ENCODE results near the gene FBXL4. TPM values are rescaled to one million over a fixed set of nuclear protein-coding genes. Genes with fewer than 3 reads are reported as not detected.

The FBXL4 gene
- total and polyA plus RNA-seq, 2 of the 8 experiments (the other 6 are each of a cell fraction or from before 2014, with no cell fraction given), result 6.9 to 13.8 TPM

DNA sequence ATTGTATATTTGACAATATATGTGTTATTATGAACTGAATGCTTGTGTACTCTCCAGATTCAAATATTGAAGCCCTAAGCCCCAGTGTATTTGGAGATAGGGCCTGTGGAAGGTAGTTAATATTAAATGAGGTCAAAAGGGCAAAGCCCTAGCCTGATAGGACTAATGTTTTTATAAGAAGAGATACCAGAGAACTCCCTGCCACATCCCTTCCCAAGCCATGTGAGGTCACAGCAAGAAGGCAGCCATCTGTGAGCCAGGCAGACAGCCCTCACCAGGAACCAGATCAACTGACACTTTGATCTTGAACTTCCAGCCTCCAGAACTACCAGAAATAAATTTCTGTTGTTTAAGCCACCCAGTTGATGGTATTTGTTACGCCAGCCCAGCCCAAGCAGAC lies 36.4 kb upstream of the FBXL4 start:
- no peak overlapping the region for H2AFZ ChIP-seq (ENCODE audit: low read length)
- no peak overlapping the region for H3K27ac ChIP-seq (ENCODE audit: low read depth, low read length)
- no peaks in the 10 kb centered on the region for H3K23me2 ChIP-seq (ENCODE audit: low read depth, low read length)
- CTCF ChIA-PET (ENCODE audit: partially characterized antibody), result no interaction called here
- no peak overlapping the region for H2BK12ac ChIP-seq (ENCODE audit: low read depth, low read length)
- H2AK5ac ChIP-seq (ENCODE audit: low read depth, low read length), result no peak overlapping the region
- H3K18ac ChIP-seq (ENCODE audit: extremely low read depth, low read length), result no peak overlapping the region
- no peak overlapping the region for H3K23ac ChIP-seq (ENCODE audit: insufficient read length)
- H4K5ac ChIP-seq (ENCODE audit: insufficient read length, low read depth, low read length), result no peak overlapping the region
- no peak overlapping the region for H3K56ac ChIP-seq (replicated peaks; ENCODE audit: insufficient read length, low read depth, low read length)
- H2BK20ac ChIP-seq (ENCODE audit: low read length), result no peak overlapping the region
- H4K20me1 ChIP-seq (replicated peaks in 1 of 2; ENCODE audit: control insufficient read depth in 1 of 2, insufficient read depth in 2 of 2, low read length in 2 of 2), result no peaks in the 10 kb centered on the region
- H2BK5ac ChIP-seq (ENCODE audit: low read depth, low read length), result no peak overlapping the region
- 0 out of 4 replicates have a peak, but pooled peaks cover 0 to 3% of the 10 kb centered on the region in 2 experiments for H3K79me2 ChIP-seq (ENCODE audit: control insufficient read depth in 1 of 2, insufficient read depth in 2 of 2, low read length in 2 of 2)
- H4K91ac ChIP-seq (replicated peaks; ENCODE audit: insufficient read length, low read length), result no peak overlapping the region
- H3K4ac ChIP-seq (replicated peaks; ENCODE audit: insufficient read length, low read depth, low read length), result no peak overlapping the region
- H3K9ac ChIP-seq (replicated peaks in 1 of 4; ENCODE audit: extremely low read depth in 1 of 4, low read depth in 3 of 4, low read length in 3 of 4), result no peak overlapping the region
- H2BK120ac ChIP-seq (replicated peaks; ENCODE audit: low read depth, low read length), result no peak overlapping the region
- no peak overlapping the region for H3K14ac ChIP-seq (ENCODE audit: insufficient read length)
- FAIRE-seq (no peak), DNase-seq (ENCODE audit: low read depth in 1 of 2, low spot score in 2 of 2) (no peak)
- 94% methylated on average over 1 of the region's 1 CpG; no CpG with 5 or more reads in 1 of the 2 experiments for WGBS, 2 experiments (ENCODE audit: extremely low coverage in 1 of 2, insufficient coverage in 1 of 2, insufficient read length in 1 of 2, insufficient replicate concordance in 2 of 2, low coverage in 1 of 2, low lambda C conversion rate in 2 of 2, missing lambda C conversion rate in 1 of 2)
- no peaks in the 10 kb centered on the region for H3K4me1 ChIP-seq (replicated peaks in 1 of 4; ENCODE audit: control insufficient read depth in 3 of 4, insufficient read depth in 4 of 4, low read length in 3 of 4)
- no peaks in the 10 kb centered on the region for H3K27me3 ChIP-seq (replicated peaks in 1 of 4; ENCODE audit: control insufficient read depth in 3 of 4, extremely low read depth in 1 of 4, insufficient read depth in 3 of 4, low read length in 3 of 4)
- no peak overlapping the region for H3K4me2 ChIP-seq (ENCODE audit: insufficient read depth in 1 of 2, low read depth in 2 of 2, low read length in 2 of 2)
- no peaks in the 10 kb centered on the region for H3K36me3 ChIP-seq (ENCODE audit: control insufficient read depth in 2 of 4, insufficient read depth in 4 of 4, low read length in 3 of 4)
- no peak overlapping the region; the same call in 1 of the 2 replicates for H4K8ac ChIP-seq (ENCODE audit: extremely low read depth, insufficient read depth, low read length)
- no peak overlapping the region for H3K4me3 ChIP-seq (ENCODE audit: extremely low read depth in 1 of 4, insufficient read depth in 2 of 4, low read depth in 3 of 4, low read length in 4 of 4)
- POLR2A ChIA-PET (ENCODE audit: partially characterized antibody), result no interaction called here
- H3K9me3 ChIP-seq (ENCODE audit: insufficient read depth in 2 of 2, low read depth in 1 of 2, low read length in 1 of 2), result no peaks in the 10 kb centered on the region
- no peak overlapping the region for H2BK15ac ChIP-seq (ENCODE audit: low read length)
- H3K79me1 ChIP-seq (ENCODE audit: low read depth, low read length), result no peaks in the 10 kb centered on the region
- TF ChIP-seq, protein P1, sequence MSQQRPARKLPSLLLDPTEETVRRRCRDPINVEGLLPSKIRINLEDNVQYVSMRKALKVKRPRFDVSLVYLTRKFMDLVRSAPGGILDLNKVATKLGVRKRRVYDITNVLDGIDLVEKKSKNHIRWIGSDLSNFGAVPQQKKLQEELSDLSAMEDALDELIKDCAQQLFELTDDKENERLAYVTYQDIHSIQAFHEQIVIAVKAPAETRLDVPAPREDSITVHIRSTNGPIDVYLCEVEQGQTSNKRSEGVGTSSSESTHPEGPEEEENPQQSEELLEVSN (IDR thresholded peaks at IDR 0.05), result no peak
- TF ChIP-seq SIX5 (IDR thresholded peaks at IDR 0.05; ENCODE audit: low read depth, low read length) (no peak), POLR2AphosphoS5 (IDR thresholded peaks at IDR 0.05; ENCODE audit: low read depth, low read length) (no peak), POLR2A (IDR thresholded peaks at IDR 0.05; ENCODE audit: control extremely low read depth in 1 of 2, low read depth in 2 of 2, low read length in 2 of 2) (no peak), TCF12 (IDR thresholded peaks at IDR 0.05; ENCODE audit: low read depth, low read length) (no peak), SAP30 (IDR thresholded peaks at IDR 0.05; ENCODE audit: insufficient read depth, insufficient replicate concordance, low read length) (no peak), SIRT6 (IDR thresholded peaks at IDR 0.05; ENCODE audit: low read length) (no peak), JUN (IDR thresholded peaks at IDR 0.05; ENCODE audit: low read depth, low read length) (no peak), EGR1 (IDR thresholded peaks at IDR 0.05; ENCODE audit: borderline replicate concordance, low read depth, low read length) (no peak), TBP (IDR thresholded peaks at IDR 0.05; ENCODE audit: low read depth, low read length) (no peak), RAD21 (IDR thresholded peaks at IDR 0.05 in 1 of 2, conservative IDR thresholded peaks at IDR 0.05 in 1 of 2; ENCODE audit: low read depth in 2 of 2, low read length in 2 of 2) (no peak)
- TF ChIP-seq, protein P2, sequence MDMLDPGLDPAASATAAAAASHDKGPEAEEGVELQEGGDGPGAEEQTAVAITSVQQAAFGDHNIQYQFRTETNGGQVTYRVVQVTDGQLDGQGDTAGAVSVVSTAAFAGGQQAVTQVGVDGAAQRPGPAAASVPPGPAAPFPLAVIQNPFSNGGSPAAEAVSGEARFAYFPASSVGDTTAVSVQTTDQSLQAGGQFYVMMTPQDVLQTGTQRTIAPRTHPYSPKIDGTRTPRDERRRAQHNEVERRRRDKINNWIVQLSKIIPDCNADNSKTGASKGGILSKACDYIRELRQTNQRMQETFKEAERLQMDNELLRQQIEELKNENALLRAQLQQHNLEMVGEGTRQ (IDR thresholded peaks at IDR 0.05; ENCODE audit: low read length), result no peak
- TF ChIP-seq, protein P3, sequence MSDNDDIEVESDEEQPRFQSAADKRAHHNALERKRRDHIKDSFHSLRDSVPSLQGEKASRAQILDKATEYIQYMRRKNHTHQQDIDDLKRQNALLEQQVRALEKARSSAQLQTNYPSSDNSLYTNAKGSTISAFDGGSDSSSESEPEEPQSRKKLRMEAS (IDR thresholded peaks at IDR 0.05), result no peak

All from H1 (cell line).